Kidney (tissue), 14 donors: Measurements from ENCODE around the gene LEMD1. TPM values are rescaled to one million over a fixed set of nuclear protein-coding genes. Genes with fewer than 3 reads are reported as not detected.

ENCODE experiments used
- DNase-seq, 5 donors: peaks; one replicate each; pipeline ENCODE4 v3.0.0-alpha.2; 2013 to 2020
- FAIRE-seq: peaks from 2 replicates; lab custom pipeline; 2012; peaks lifted over from hg19 to GRCh38; lab: Jason Lieb, UNC
- H3K27ac ChIP-seq, 2 donors: one replicate each; pipeline ENCODE4 v1.7.0; 2013; ENCODE audit warnings: low read depth in 2 of 2, low read length in 2 of 2, inconsistent platforms in 1 of 2
- H3K27me3 ChIP-seq: one replicate; pipeline ENCODE4 v1.7.1; 2013; ENCODE audit warnings: low read length, inconsistent platforms; ENCODE audit not compliant: control insufficient read depth, insufficient read depth
- H3K36me3 ChIP-seq, 3 donors: one replicate each; pipeline versions ENCODE4 v1.7.0 to v1.7.1; 2013; ENCODE audit warnings: low read length in 3 of 3, control low read depth in 1 of 3, inconsistent platforms in 1 of 3; ENCODE audit not compliant: insufficient read depth in 3 of 3, control insufficient read depth in 2 of 3
- H3K4me1 ChIP-seq, 3 donors: one replicate each; pipeline versions ENCODE4 v1.7.0 to v1.7.1; 2013; ENCODE audit warnings: low read length in 3 of 3, inconsistent platforms in 1 of 3, low read depth in 1 of 3; ENCODE audit not compliant: control insufficient read depth in 2 of 3, insufficient read depth in 2 of 3
- H3K4me3 ChIP-seq, 3 donors: one replicate each; pipeline versions ENCODE4 v1.7.0 to v1.8.1; 2013; ENCODE audit warnings: low read length in 3 of 3, control low read depth in 1 of 3, inconsistent platforms in 1 of 3
- H3K9ac ChIP-seq, 3 donors: one replicate each; pipeline versions ENCODE4 v1.7.0 to v1.7.1; 2013; ENCODE audit warnings: low read length in 3 of 3, control low read depth in 1 of 3, inconsistent platforms in 1 of 3
- H3K9me3 ChIP-seq, 3 donors: one replicate each; pipeline versions ENCODE4 v1.7.0 to v1.7.1; 2013; ENCODE audit warnings: low read length in 3 of 3, control low read depth in 1 of 3, inconsistent platforms in 1 of 3; ENCODE audit not compliant: control insufficient read depth in 2 of 3, insufficient read depth in 1 of 3
- CTCF ChIP-seq: IDR thresholded peaks from 3 replicates; pipeline ENCODE4 v1.5.1; 2012; ENCODE audit warnings: mild to moderate bottlenecking, moderate library complexity, borderline replicate concordance; ENCODE audit not compliant: insufficient read depth; ENCODE audit errors: extremely low read depth
- intact Hi-C: fragments of 100-400 bp; cut with DNase I; formaldehyde crosslinking; loops from one replicate; pipeline ENCODE4 v1.11.1; 2022
- polyA plus RNA-seq: library from polyadenylated mRNA; stranded (reverse); fragments of 350-450 nt; fragmentation: Illumina TruSeq; extraction: RNeasy Lipid Tissue Mini Kit (QIAGEN cat#74804); gene quantifications from one replicate; pipeline ENCODE4 v1.2.3, GENCODE V29; 2014; ENCODE audit warnings: low read depth, low replicate concordance; ENCODE audit not compliant: insufficient read depth
- total RNA-seq: library from RNA; stranded (reverse); fragmentation: NEBNext Ultra II Directional; extraction: Animal tissue kit (Norgen Biotek cat#: 25700); gene quantifications from one replicate; pipeline ENCODE4 v1.2.1, GENCODE V29; 2021
- donor health status: control.
- donor health status: control.
- donor health status: control.
- donor health status: control.
- donor health status: control.
- donor health status: DM: yes; HTN: yes; CAD: no.
- donor health status: Normal renal cell carcinoma (clear cell type).

LEMD1 gene
- total and polyA plus RNA-seq, 2 donors from 2014 or later: 6.5 TPM; not detected in 1

- no peaks in the 10 kb centered on the region for H3K9me3 ChIP-seq
- FAIRE-seq (no peak), DNase-seq (no peak)
- intact Hi-C loops: no loop called here
- H3K27me3 ChIP-seq: no peaks in the 10 kb centered on the region
- H3K4me1 ChIP-seq: no peaks in the 10 kb centered on the region
- H3K27ac ChIP-seq: no peak overlapping the region
- no peaks in the 10 kb centered on the region for H3K36me3 ChIP-seq
- H3K9ac ChIP-seq: no peak overlapping the region
- no peak overlapping the region for H3K4me3 ChIP-seq
- TF ChIP-seq CTCF: no peak
These were observed 41.0 kb downstream of the LEMD1 start for GRCh38 chr1:205380882-205381281.

GRCh38 chr1:205379056-205379455 is 42.8 kb downstream of the LEMD1 start:
- FAIRE-seq (no peak), DNase-seq (no peak)
- no peak overlapping the region for H3K27ac ChIP-seq
- TF ChIP-seq CTCF: no peak
- H3K36me3 ChIP-seq: no peaks in the 10 kb centered on the region
- no peak overlapping the region for H3K9ac ChIP-seq
- no peaks in the 10 kb centered on the region for H3K27me3 ChIP-seq
- no peaks in the 10 kb centered on the region for H3K9me3 ChIP-seq
- no peaks in the 10 kb centered on the region for H3K4me1 ChIP-seq
- intact Hi-C loops: no loop called here
- no peak overlapping the region for H3K4me3 ChIP-seq

DNA sequence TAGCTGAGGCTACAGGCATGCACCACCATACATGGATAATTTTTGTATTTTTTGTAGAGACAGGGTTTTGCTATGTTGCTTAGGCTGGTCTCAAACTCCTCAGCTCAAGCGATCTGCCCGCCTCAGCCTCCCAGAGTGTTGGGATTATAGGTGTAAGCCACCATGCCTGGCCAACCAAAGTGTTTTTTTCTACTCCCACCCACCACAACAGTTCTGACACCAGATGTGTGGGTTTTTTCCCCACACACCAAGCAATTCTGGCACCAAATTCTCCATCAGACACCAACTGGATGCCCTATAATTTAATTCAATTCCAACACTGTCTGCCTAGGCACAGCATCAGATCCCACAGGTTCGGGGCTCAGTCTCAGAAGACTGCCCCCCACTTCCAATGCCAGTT is 44.5 kb downstream of the LEMD1 start:
- Histone ChIP-seq H3K9ac (no peak overlapping the region), H3K36me3 (no peaks in the 10 kb centered on the region), H3K27ac (no peak overlapping the region), H3K4me1 (peaks cover 0 to 3% (median 0%) of the 10 kb centered on the region in 3 donors), H3K4me3 (no peak overlapping the region), H3K9me3 (no peaks in the 10 kb centered on the region), H3K27me3 (no peaks in the 10 kb centered on the region)
- TF ChIP-seq CTCF: no peak
- FAIRE-seq (no peak), DNase-seq (no peak)
- intact Hi-C loops: no loop called here

GRCh38 chr1:205376739-205377138 is 45.1 kb downstream of the LEMD1 start:
- Histone ChIP-seq H3K27ac (no peak overlapping the region), H3K4me1 (peaks cover 0 to 3% (median 0%) of the 10 kb centered on the region in 3 donors), H3K9me3 (no peaks in the 10 kb centered on the region), H3K4me3 (no peak overlapping the region), H3K36me3 (no peaks in the 10 kb centered on the region), H3K9ac (no peak overlapping the region), H3K27me3 (no peaks in the 10 kb centered on the region)
- DNase-seq (no peak), FAIRE-seq (no peak)
- intact Hi-C loops: no loop called here
- TF ChIP-seq CTCF: no peak
